Suprapubic skin (tissue), 4 donors: ENCODE results near the gene NLRP1.

ENCODE experiments used
- EP300 ChIP-seq: sonication (generic); formaldehyde crosslinking; IDR thresholded peaks from one replicate; pipeline ENCODE4 v1.6.1; 2017; ENCODE audit warnings: antibody characterized with exemption
- POLR2A ChIP-seq, 2 donors: fragments of 450-650 bp; IDR thresholded peaks; one replicate each; pipeline ENCODE4 v1.6.1; 2017; ENCODE audit warnings: antibody characterized with exemption in 2 of 2, mild to moderate bottlenecking in 2 of 2, moderate library complexity in 2 of 2
- POLR2AphosphoS5 ChIP-seq, 3 donors: sonication (generic); formaldehyde crosslinking; IDR thresholded peaks; one replicate each; pipeline ENCODE4 v1.6.1; 2017; ENCODE audit warnings: antibody characterized with exemption in 3 of 3
- TF ChIP-seq, protein P1 (sequence below), 2 donors: fragments of 200-600 bp in 1 of 2; fragments of 450-650 bp in 1 of 2; sonication (generic) in 1 of 2; IDR thresholded peaks; one replicate each; pipeline ENCODE4 v1.5.1; 2016 to 2019; ENCODE audit warnings: antibody characterized with exemption in 2 of 2, mild to moderate bottlenecking in 1 of 2, moderate library complexity in 1 of 2

DNA sequence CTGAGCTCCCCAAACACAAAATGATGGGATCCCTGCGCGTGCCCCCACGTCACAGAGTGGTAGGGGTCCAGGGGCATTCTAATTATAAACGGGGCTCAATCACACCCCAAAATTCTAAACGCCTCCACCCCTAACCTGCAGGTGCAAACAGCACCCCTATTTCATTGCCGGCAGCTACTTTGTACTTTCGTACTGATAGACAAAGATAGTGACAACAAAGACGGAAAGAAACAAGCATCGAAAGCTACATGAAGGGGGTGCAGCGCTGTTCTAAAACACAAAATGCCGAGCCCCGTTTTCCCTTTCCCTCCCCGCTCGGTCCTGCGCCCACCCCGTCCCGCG is 84.1 kb downstream of the NLRP1 start:
- TF ChIP-seq, protein P1, sequence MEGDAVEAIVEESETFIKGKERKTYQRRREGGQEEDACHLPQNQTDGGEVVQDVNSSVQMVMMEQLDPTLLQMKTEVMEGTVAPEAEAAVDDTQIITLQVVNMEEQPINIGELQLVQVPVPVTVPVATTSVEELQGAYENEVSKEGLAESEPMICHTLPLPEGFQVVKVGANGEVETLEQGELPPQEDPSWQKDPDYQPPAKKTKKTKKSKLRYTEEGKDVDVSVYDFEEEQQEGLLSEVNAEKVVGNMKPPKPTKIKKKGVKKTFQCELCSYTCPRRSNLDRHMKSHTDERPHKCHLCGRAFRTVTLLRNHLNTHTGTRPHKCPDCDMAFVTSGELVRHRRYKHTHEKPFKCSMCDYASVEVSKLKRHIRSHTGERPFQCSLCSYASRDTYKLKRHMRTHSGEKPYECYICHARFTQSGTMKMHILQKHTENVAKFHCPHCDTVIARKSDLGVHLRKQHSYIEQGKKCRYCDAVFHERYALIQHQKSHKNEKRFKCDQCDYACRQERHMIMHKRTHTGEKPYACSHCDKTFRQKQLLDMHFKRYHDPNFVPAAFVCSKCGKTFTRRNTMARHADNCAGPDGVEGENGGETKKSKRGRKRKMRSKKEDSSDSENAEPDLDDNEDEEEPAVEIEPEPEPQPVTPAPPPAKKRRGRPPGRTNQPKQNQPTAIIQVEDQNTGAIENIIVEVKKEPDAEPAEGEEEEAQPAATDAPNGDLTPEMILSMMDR (IDR thresholded peaks at IDR 0.05) = no peak
- no peak for TF ChIP-seq EP300
- TF ChIP-seq POLR2A (IDR thresholded peaks at IDR 0.05) = no peak
- TF ChIP-seq POLR2AphosphoS5 (IDR thresholded peaks at IDR 0.05) = no peak
